HCT116 (cell line): ENCODE data around the gene SEC22A. TPM values are rescaled to one million over a fixed set of nuclear protein-coding genes. Genes with fewer than 3 reads are reported as not detected.

Source experiments
- ATAC-seq: fragments of 200-7000 bp; cut with Tn5 transposase; 2 replicates; pipeline ENCODE4 v1.9.1; 2020; ENCODE audit warnings: mild to moderate bottlenecking, moderate library complexity
- BruUV-seq: library from RNA; stranded (reverse); fragments of 400-500 nt; replicated peaks from 2 replicates; lab custom pipeline; 2021; lab: Mats Ljungman, UMichigan
- CTCF ChIA-PET: fragments of 300-600 bp; sonication (Branson Sonifier 250); formaldehyde crosslinking; loops from one replicate; lab custom pipeline; 2021; ENCODE audit warnings: antibody characterized with exemption; lab: Charles Lee
- POLR2A ChIA-PET: fragments of 300-600, 350-600 bp; sonication (Branson Sonifier 250); formaldehyde crosslinking; loops from one replicate; lab custom pipeline; 2021; ENCODE audit warnings: antibody characterized with exemption; lab: Charles Lee
- RAD21 ChIA-PET, 2 experiments: fragments of 300-600 bp; sonication (Branson Sonifier 250); formaldehyde crosslinking; loops; one replicate each; lab custom pipeline; 2023; ENCODE audit warnings: low total read pairs in 2 of 2; ENCODE audit not compliant: uncharacterized antibody in 2 of 2, unreplicated experiment in 2 of 2, low non-redundant PET in 1 of 2; lab: Charles Lee
- DNase-seq: peaks from one replicate; pipeline ENCODE4 v3.0.0-alpha.2; 2010; ENCODE audit warnings: low read depth, low spot score
- H2AFZ ChIP-seq: fragments of 200-600 bp; shearing (Covaris generic), sonication (generic); 2 replicates; pipeline ENCODE4 v1.6.1; 2017; ENCODE audit warnings: low read depth, mixed run types, mixed read lengths, antibody characterized with exemption, low read length; ENCODE audit not compliant: poor library complexity, severe bottlenecking
- H3K27ac ChIP-seq: 2 replicates; pipeline ENCODE4 v1.5.1; 2012; ENCODE audit warnings: low read depth, low read length
- H3K27me3 ChIP-seq: fragments of 200-600 bp; sonication (generic); 2 replicates; pipeline ENCODE4 v1.6.1; 2016; ENCODE audit warnings: mixed run types, low read length, mixed read lengths; ENCODE audit not compliant: insufficient read depth
- H3K36me3 ChIP-seq, 2 experiments: fragments of 200-500 bp in 1 of 2; fragments of 200-600 bp in 1 of 2; sonication (Bioruptor generic) in 1 of 2; sonication (generic) in 1 of 2; 2 replicates each; pipeline versions ENCODE4 v1.5.1 to v1.6.1; 2014 to 2016; ENCODE audit warnings: low read length in 2 of 2, inconsistent platforms in 1 of 2, mixed read lengths in 1 of 2, mixed run types in 1 of 2; ENCODE audit not compliant: insufficient read depth in 2 of 2, control insufficient read depth in 1 of 2
- H3K4me1 ChIP-seq, 2 experiments: fragments of 200-600 bp in 1 of 2; sonication (generic) in 1 of 2; 2 replicates each; pipeline versions ENCODE4 v1.5.1 to v1.6.1; 2012 to 2017; ENCODE audit warnings: low read length in 2 of 2, inconsistent platforms in 1 of 2, mild to moderate bottlenecking in 1 of 2, mixed read lengths in 1 of 2, mixed run types in 1 of 2, moderate library complexity in 1 of 2; ENCODE audit not compliant: insufficient read depth in 2 of 2, control insufficient read depth in 1 of 2
- H3K4me2 ChIP-seq: fragments of 200-600 bp; sonication (generic); 2 replicates; pipeline ENCODE4 v1.6.1; 2017; ENCODE audit warnings: mixed run types, low read length, mixed read lengths
- H3K4me3 ChIP-seq, 2 experiments: fragments of 200-600 bp in 1 of 2; sonication (generic) in 1 of 2; replicated peaks in 1 of 2; 2 replicates each; pipeline ENCODE4 v1.5.1; 2011 to 2016; ENCODE audit warnings: low read length in 2 of 2, control low read depth in 1 of 2, low read depth in 1 of 2, mild to moderate bottlenecking in 1 of 2, mixed read lengths in 1 of 2, mixed run types in 1 of 2
- H3K79me2 ChIP-seq: fragments of 200-600 bp; sonication (generic); 2 replicates; pipeline ENCODE4 v1.6.1; 2017; ENCODE audit warnings: mild to moderate bottlenecking, mixed run types, low read length, moderate library complexity, mixed read lengths; ENCODE audit not compliant: insufficient read depth
- H3K9ac ChIP-seq: fragments of 200-600 bp; sonication (generic); 2 replicates; pipeline ENCODE4 v1.6.1; 2016; ENCODE audit warnings: low read length, mixed read lengths
- H3K9me2 ChIP-seq: fragments of 200-600 bp; sonication (generic), shearing (Covaris generic); 2 replicates; pipeline ENCODE4 v1.6.1; 2017; ENCODE audit warnings: mixed run types, mild to moderate bottlenecking, moderate library complexity; ENCODE audit not compliant: insufficient read depth
- H3K9me3 ChIP-seq, 2 experiments: fragments of 200-500 bp in 1 of 2; fragments of 200-600 bp in 1 of 2; sonication (Bioruptor generic) in 1 of 2; sonication (generic) in 1 of 2; 2 replicates each; pipeline ENCODE4 v1.6.1; 2014 to 2017; ENCODE audit warnings: low read length in 2 of 2, mixed read lengths in 2 of 2, inconsistent platforms in 1 of 2, low read depth in 1 of 2, mild to moderate bottlenecking in 1 of 2, mixed run types in 1 of 2, moderate library complexity in 1 of 2; ENCODE audit not compliant: control insufficient read depth in 1 of 2, insufficient read depth in 1 of 2
- H4K20me1 ChIP-seq: fragments of 200-600 bp; sonication (generic), shearing (Covaris generic); 2 replicates; pipeline ENCODE4 v1.6.1; 2017; ENCODE audit warnings: mixed run types, mild to moderate bottlenecking, moderate library complexity; ENCODE audit not compliant: insufficient read depth
- CEBPB ChIP-seq: IDR thresholded peaks from 2 replicates; pipeline ENCODE4 v1.6.1; 2012; ENCODE audit warnings: low read depth
- EGR1 ChIP-seq: IDR thresholded peaks from 2 replicates; pipeline ENCODE4 v1.6.1; 2012; ENCODE audit warnings: low read depth
- ELF1 ChIP-seq: IDR thresholded peaks from 2 replicates; pipeline ENCODE4 v1.6.1; 2012; ENCODE audit warnings: low read depth, borderline replicate concordance
- EZH2phosphoT487 ChIP-seq: fragments of 200-600 bp; IDR thresholded peaks from 2 replicates; pipeline ENCODE4 v1.6.1; 2018; ENCODE audit warnings: antibody characterized with exemption, borderline replicate concordance
- FOSL1 ChIP-seq: IDR thresholded peaks from 2 replicates; pipeline ENCODE4 v1.6.1; 2012; ENCODE audit warnings: low read depth
- JUND ChIP-seq: IDR thresholded peaks from 2 replicates; pipeline ENCODE4 v1.6.1; 2012
- POLR2A ChIP-seq: IDR thresholded peaks from 2 replicates; pipeline ENCODE4 v1.7.0; 2011; ENCODE audit warnings: borderline replicate concordance; ENCODE audit not compliant: insufficient read depth, insufficient read length; ENCODE audit errors: extremely low read depth
- POLR2AphosphoS5 ChIP-seq: IDR thresholded peaks from 2 replicates; pipeline ENCODE4 v1.6.1; 2011; ENCODE audit warnings: mild to moderate bottlenecking, low read depth, low read length, moderate library complexity
- RAD21 ChIP-seq: IDR thresholded peaks from 2 replicates; pipeline ENCODE4 v1.6.1; 2012; ENCODE audit warnings: low read depth, mild to moderate bottlenecking
- SIN3A ChIP-seq: IDR thresholded peaks from 2 replicates; pipeline ENCODE4 v1.6.1; 2012; ENCODE audit warnings: low read depth
- SP1 ChIP-seq: IDR thresholded peaks from 2 replicates; pipeline ENCODE4 v1.6.1; 2012; ENCODE audit warnings: low read depth
- TCF7L2 ChIP-seq: IDR thresholded peaks from 2 replicates; pipeline ENCODE4 v1.7.0; 2011; ENCODE audit warnings: borderline replicate concordance, inconsistent platforms; ENCODE audit not compliant: insufficient read depth, insufficient read length; ENCODE audit errors: extremely low read depth
- YY1 ChIP-seq: IDR thresholded peaks from 2 replicates; pipeline ENCODE4 v1.6.1; 2011; ENCODE audit warnings: low read length, low read depth, moderate library complexity, mild to moderate bottlenecking; ENCODE audit not compliant: insufficient replicate concordance; ENCODE audit errors: extremely low read depth
- ZFX ChIP-seq: fragments of 450-650 bp; IDR thresholded peaks from 2 replicates; pipeline ENCODE4 v1.6.1; 2017
- ZNF274 ChIP-seq: fragments of 200-500 bp; sonication (Bioruptor generic); IDR thresholded peaks from 2 replicates; pipeline ENCODE4 v1.6.1; 2014; ENCODE audit warnings: mild to moderate bottlenecking, low read depth, low read length, inconsistent platforms
- intact Hi-C: fragments of 100-400 bp; cut with micrococcal nuclease; formaldehyde crosslinking; loops from 2 replicates; pipeline ENCODE4 v1.10.0; 2022
- total RNA-seq: library from RNA; stranded (reverse); gene quantifications from one replicate; pipeline ENCODE4 v1.2.1, GENCODE V29; 2021; ENCODE audit not compliant: unreplicated experiment
- TF ChIP-seq, protein P1 (sequence below): IDR thresholded peaks from 2 replicates; pipeline ENCODE4 v1.6.1; 2012
- TF ChIP-seq, protein P2 (sequence below): IDR thresholded peaks from 2 replicates; pipeline ENCODE4 v1.6.1; 2012; ENCODE audit warnings: low read depth
- TF ChIP-seq, protein P3 (sequence below), 3 experiments: fragments of 200-600 bp in 1 of 3; sonication (generic) in 1 of 3; IDR thresholded peaks in 2 of 3; conservative IDR thresholded peaks in 1 of 3; 2 replicates each; pipeline ENCODE4 v1.5.1; 2012 to 2017; ENCODE audit warnings: low read depth in 2 of 3, low read length in 2 of 3, antibody characterized with exemption in 1 of 3, borderline replicate concordance in 1 of 3, control low read depth in 1 of 3, mild to moderate bottlenecking in 1 of 3, mixed read lengths in 1 of 3, mixed run types in 1 of 3, moderate library complexity in 1 of 3; ENCODE audit not compliant: insufficient read depth in 1 of 3
- TF ChIP-seq, protein P4 (sequence below): IDR thresholded peaks from 2 replicates; pipeline ENCODE4 v1.6.1; 2011; ENCODE audit warnings: mild to moderate bottlenecking, low read length, moderate library complexity; ENCODE audit not compliant: insufficient replicate concordance; ENCODE audit errors: extremely low read depth

SEC22A gene
- total RNA-seq, 1 experiment from 2014 or later, result 10.6 TPM

DNA sequence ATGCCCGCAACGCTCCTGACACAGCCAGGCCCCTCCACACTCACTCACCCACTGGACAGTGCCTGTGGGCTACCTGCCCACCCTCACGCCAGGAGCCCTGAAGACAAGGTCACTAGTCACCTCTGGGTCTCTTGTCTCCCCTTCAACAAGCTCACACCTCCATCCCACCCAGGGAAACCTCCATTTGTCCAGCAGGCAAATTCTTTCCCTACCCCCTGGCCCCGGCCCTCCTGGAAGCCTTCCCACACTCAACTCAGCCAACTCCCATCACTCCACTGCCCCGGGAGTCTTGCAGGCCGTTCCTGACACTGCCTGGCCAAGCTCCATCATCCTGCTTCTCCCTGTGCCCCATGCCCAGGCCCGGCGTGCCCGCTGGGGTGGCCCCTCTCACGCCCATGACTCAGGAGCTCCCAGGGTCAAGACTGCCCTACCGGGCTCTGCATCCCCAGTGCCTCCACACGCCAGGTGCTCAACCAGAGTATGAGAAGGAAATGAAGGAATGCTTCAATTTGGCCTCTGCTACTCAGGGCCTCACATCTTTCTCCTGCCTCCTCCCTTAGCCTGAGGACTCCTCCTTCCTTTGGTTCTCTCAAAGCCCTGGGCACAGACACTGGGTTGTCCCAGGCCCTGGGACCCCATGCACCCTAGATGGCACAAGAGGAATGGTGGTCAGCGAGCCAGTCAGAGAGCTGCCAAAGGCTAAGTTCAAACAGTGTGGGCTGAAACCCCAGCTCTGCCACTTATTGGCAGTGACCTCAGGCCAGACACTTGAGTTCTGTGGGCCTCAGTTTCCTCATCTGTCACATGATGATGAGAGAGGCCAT, 88.6 kb downstream of the SEC22A start:
- CTCF ChIA-PET, result no interaction called here
- TF ChIP-seq, protein P1, sequence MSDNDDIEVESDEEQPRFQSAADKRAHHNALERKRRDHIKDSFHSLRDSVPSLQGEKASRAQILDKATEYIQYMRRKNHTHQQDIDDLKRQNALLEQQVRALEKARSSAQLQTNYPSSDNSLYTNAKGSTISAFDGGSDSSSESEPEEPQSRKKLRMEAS, result no peak
- TF ChIP-seq EGR1 (no peak), SP1 (no peak), EZH2phosphoT487 (no peak), POLR2AphosphoS5 (no peak), ELF1 (no peak), RAD21 (no peak), JUND (no peak), FOSL1 (no peak), CEBPB (no peak), ZNF274 (no peak), YY1 (no peak), TCF7L2 (no peak), POLR2A (no peak), SIN3A (no peak), ZFX (no peak)
- TF ChIP-seq, protein P2, sequence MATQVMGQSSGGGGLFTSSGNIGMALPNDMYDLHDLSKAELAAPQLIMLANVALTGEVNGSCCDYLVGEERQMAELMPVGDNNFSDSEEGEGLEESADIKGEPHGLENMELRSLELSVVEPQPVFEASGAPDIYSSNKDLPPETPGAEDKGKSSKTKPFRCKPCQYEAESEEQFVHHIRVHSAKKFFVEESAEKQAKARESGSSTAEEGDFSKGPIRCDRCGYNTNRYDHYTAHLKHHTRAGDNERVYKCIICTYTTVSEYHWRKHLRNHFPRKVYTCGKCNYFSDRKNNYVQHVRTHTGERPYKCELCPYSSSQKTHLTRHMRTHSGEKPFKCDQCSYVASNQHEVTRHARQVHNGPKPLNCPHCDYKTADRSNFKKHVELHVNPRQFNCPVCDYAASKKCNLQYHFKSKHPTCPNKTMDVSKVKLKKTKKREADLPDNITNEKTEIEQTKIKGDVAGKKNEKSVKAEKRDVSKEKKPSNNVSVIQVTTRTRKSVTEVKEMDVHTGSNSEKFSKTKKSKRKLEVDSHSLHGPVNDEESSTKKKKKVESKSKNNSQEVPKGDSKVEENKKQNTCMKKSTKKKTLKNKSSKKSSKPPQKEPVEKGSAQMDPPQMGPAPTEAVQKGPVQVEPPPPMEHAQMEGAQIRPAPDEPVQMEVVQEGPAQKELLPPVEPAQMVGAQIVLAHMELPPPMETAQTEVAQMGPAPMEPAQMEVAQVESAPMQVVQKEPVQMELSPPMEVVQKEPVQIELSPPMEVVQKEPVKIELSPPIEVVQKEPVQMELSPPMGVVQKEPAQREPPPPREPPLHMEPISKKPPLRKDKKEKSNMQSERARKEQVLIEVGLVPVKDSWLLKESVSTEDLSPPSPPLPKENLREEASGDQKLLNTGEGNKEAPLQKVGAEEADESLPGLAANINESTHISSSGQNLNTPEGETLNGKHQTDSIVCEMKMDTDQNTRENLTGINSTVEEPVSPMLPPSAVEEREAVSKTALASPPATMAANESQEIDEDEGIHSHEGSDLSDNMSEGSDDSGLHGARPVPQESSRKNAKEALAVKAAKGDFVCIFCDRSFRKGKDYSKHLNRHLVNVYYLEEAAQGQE, result no peak
- TF ChIP-seq, protein P3, sequence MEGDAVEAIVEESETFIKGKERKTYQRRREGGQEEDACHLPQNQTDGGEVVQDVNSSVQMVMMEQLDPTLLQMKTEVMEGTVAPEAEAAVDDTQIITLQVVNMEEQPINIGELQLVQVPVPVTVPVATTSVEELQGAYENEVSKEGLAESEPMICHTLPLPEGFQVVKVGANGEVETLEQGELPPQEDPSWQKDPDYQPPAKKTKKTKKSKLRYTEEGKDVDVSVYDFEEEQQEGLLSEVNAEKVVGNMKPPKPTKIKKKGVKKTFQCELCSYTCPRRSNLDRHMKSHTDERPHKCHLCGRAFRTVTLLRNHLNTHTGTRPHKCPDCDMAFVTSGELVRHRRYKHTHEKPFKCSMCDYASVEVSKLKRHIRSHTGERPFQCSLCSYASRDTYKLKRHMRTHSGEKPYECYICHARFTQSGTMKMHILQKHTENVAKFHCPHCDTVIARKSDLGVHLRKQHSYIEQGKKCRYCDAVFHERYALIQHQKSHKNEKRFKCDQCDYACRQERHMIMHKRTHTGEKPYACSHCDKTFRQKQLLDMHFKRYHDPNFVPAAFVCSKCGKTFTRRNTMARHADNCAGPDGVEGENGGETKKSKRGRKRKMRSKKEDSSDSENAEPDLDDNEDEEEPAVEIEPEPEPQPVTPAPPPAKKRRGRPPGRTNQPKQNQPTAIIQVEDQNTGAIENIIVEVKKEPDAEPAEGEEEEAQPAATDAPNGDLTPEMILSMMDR (IDR thresholded peaks at IDR 0.05 in 2 of 3, conservative IDR thresholded peaks at IDR 0.05 in 1 of 3; ENCODE audit: borderline replicate concordance in 1 of 3, insufficient read depth in 1 of 3, low read depth in 2 of 3, low read length in 2 of 3), result no peak
- TF ChIP-seq, protein P4, sequence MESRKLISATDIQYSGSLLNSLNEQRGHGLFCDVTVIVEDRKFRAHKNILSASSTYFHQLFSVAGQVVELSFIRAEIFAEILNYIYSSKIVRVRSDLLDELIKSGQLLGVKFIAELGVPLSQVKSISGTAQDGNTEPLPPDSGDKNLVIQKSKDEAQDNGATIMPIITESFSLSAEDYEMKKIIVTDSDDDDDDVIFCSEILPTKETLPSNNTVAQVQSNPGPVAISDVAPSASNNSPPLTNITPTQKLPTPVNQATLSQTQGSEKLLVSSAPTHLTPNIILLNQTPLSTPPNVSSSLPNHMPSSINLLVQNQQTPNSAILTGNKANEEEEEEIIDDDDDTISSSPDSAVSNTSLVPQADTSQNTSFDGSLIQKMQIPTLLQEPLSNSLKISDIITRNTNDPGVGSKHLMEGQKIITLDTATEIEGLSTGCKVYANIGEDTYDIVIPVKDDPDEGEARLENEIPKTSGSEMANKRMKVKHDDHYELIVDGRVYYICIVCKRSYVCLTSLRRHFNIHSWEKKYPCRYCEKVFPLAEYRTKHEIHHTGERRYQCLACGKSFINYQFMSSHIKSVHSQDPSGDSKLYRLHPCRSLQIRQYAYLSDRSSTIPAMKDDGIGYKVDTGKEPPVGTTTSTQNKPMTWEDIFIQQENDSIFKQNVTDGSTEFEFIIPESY, result no peak

More for the DNA sequence above, 88.6 kb downstream of the SEC22A start:
- H3K4me3 ChIP-seq, result no peak overlapping the region
- H3K9me2 ChIP-seq, result no peaks in the 10 kb centered on the region
- intact Hi-C loops, result no loop called here
- no peaks in the 10 kb centered on the region for H4K20me1 ChIP-seq
- ATAC-seq (no peak), DNase-seq (no peak)
- H3K36me3 ChIP-seq, result no peaks in the 10 kb centered on the region
- BruUV-seq, result no TSS peak
- peaks cover 17% of the 10 kb centered on the region; the same call in 1 of the 2 replicates for H3K27me3 ChIP-seq
- H3K4me1 ChIP-seq, result no peaks in the 10 kb centered on the region
- POLR2A ChIA-PET, result interaction anchor here (0.6 kb wide), 1 partner anchor 34 kb away, joined by 4 read pairs; no protein-coding TSS in a partner anchor
- no peak overlapping the region for H2AFZ ChIP-seq
- H3K79me2 ChIP-seq, result no peaks in the 10 kb centered on the region
- H3K9ac ChIP-seq, result no peak overlapping the region
- no peak overlapping the region for H3K4me2 ChIP-seq
- no peak overlapping the region for H3K27ac ChIP-seq
- no peaks in the 10 kb centered on the region for H3K9me3 ChIP-seq
- RAD21 ChIA-PET, result no interaction called here
